Right lobe of liver (tissue), 6 donors: ENCODE data around the gene CHN1. TPM values are rescaled to one million over a fixed set of nuclear protein-coding genes. Genes with fewer than 3 reads are reported as not detected.

ENCODE experiments used
- ATAC-seq, 4 donors: fragments of 200-7000 bp; cut with Tn5 transposase; one replicate each; pipeline ENCODE4 v1.9.1; 2020; ENCODE audit warnings: mild to moderate bottlenecking in 4 of 4, moderate library complexity in 4 of 4
- DNase-seq, 3 donors: peaks; one replicate each; pipeline ENCODE4 v3.0.0-alpha.2; 2020
- H3K27ac ChIP-seq, 3 donors: fragments of 200-600 bp; one replicate each; pipeline ENCODE4 v1.8.0; 2022
- H3K27me3 ChIP-seq, 2 donors: fragments of 200-600 bp; one replicate each; pipeline ENCODE4 v1.8.0; 2022
- H3K36me3 ChIP-seq, 4 donors: fragments of 200-600 bp; sonication (generic) in 1 of 4; one replicate each; pipeline versions ENCODE4 v1.5.1 to v1.8.0; 2017 to 2022; ENCODE audit warnings: control low read depth in 1 of 4
- H3K4me1 ChIP-seq, 4 donors: fragments of 200-600 bp; sonication (generic) in 1 of 4; one replicate each; pipeline versions ENCODE4 v1.5.1 to v1.8.0; 2017 to 2022; ENCODE audit warnings: control low read depth in 1 of 4
- H3K4me3 ChIP-seq, 3 donors: fragments of 200-600 bp; one replicate each; pipeline ENCODE4 v1.8.0; 2022
- H3K9me3 ChIP-seq, 4 donors: fragments of 200-600 bp; sonication (generic) in 1 of 4; one replicate each; pipeline versions ENCODE4 v1.5.1 to v1.8.0; 2017 to 2022; ENCODE audit warnings: control low read depth in 1 of 4
- CTCF ChIP-seq, 4 donors: fragments of 200-600 bp in 3 of 4; fragments of 450-650 bp in 1 of 4; IDR thresholded peaks; one replicate each; pipeline versions ENCODE4 v1.5.1 to v1.8.0; 2016 to 2022; ENCODE audit warnings: antibody characterized with exemption in 4 of 4, mild to moderate bottlenecking in 2 of 4
- POLR2A ChIP-seq: fragments of 450-650 bp; IDR thresholded peaks from one replicate; pipeline ENCODE4 v1.6.1; 2017; ENCODE audit warnings: antibody characterized with exemption, mild to moderate bottlenecking
- WGBS: methylation state at CpG from one replicate; pipeline ENCODE4 v1.1.6; 2018; ENCODE audit warnings: low coverage, low lambda C conversion rate; ENCODE audit not compliant: insufficient coverage; ENCODE audit errors: missing lambda C conversion rate; 5-methylcytosine and 5-hydroxymethylcytosine counted together
- intact Hi-C, 2 donors: fragments of 100-400 bp; cut with DNase I; formaldehyde crosslinking; loops; one replicate each; pipeline versions ENCODE4 v1.11.2 to v1.14.1; 2022
- total RNA-seq, 6 experiments: library from RNA; depleted of rRNA in 2 of 6; stranded (reverse); fragments of >200 nt in 2 of 6; fragmentation: NEBNext Ultra II Directional in 3 of 6; extraction: Animal tissue kit (Norgen Biotek cat#: 25700) in 3 of 6; gene quantifications; one replicate each; pipeline versions ENCODE4 v1.1.0 to v1.2.4, GENCODE V29; 2016 to 2023
- donor health status: DM: no; HTN: yes; CAD: no.
- donor health status: DM: no; HTN: no; CAD: no.
- donor health status: DM: no; HTN: no; CAD: no.
- donor health status: DM: no; HTN: yes; CAD: no.
- donor health status: DM: no; HTN: yes; CAD: no.

Gene CHN1
- total RNA-seq, 6 experiments from 2014 or later = 1.0 to 2.8 (median 1.4) TPM

GRCh38 chr2:174784316-174784715, 220.9 kb downstream of the CHN1 start:
- no peaks in the 10 kb centered on the region for H3K9me3 ChIP-seq
- intact Hi-C loops = no loop called here
- ATAC-seq = no peak
- no peaks in the 10 kb centered on the region for H3K27me3 ChIP-seq
- DNase-seq = no peak
- no peak overlapping the region for H3K4me3 ChIP-seq
- WGBS = 72% methylated on average over 5 of the region's 7 CpGs
- TF ChIP-seq POLR2A = no peak
- no peak for TF ChIP-seq CTCF (IDR thresholded peaks at IDR 0.05)
- H3K4me1 ChIP-seq = no peaks in the 10 kb centered on the region
- no peaks in the 10 kb centered on the region for H3K36me3 ChIP-seq
- no peak overlapping the region for H3K27ac ChIP-seq

GRCh38 chr2:174781996-174782395, 223.2 kb downstream of the CHN1 start:
- intact Hi-C loops = no loop called here
- no peaks in the 10 kb centered on the region for H3K4me1 ChIP-seq
- H3K9me3 ChIP-seq = no peaks in the 10 kb centered on the region
- ATAC-seq = no peak
- no peak overlapping the region for H3K4me3 ChIP-seq
- WGBS = 44% methylated on average over 3 of the region's 11 CpGs
- TF ChIP-seq POLR2A (no peak), CTCF (IDR thresholded peaks at IDR 0.05) (no peak)
- no peaks in the 10 kb centered on the region for H3K27me3 ChIP-seq
- H3K36me3 ChIP-seq = no peaks in the 10 kb centered on the region
- H3K27ac ChIP-seq = no peak overlapping the region
- DNase-seq = no peak

- 86% methylated on average over 7 of the region's 9 CpGs for WGBS
- TF ChIP-seq CTCF (IDR thresholded peaks at IDR 0.05) (no peak), POLR2A (no peak)
- Histone ChIP-seq H3K4me1 (no peaks in the 10 kb centered on the region), H3K27ac (no peak overlapping the region), H3K36me3 (no peaks in the 10 kb centered on the region), H3K9me3 (no peaks in the 10 kb centered on the region), H3K4me3 (no peak overlapping the region), H3K27me3 (no peaks in the 10 kb centered on the region)
- intact Hi-C loops = no loop called here
- DNase-seq (no peak), ATAC-seq (no peak)
These were observed 223.9 kb downstream of the CHN1 start for GRCh38 chr2:174781298-174781697.

- ATAC-seq (no peak), DNase-seq (no peak)
- Histone ChIP-seq H3K27me3 (no peaks in the 10 kb centered on the region), H3K4me3 (no peak overlapping the region), H3K4me1 (no peaks in the 10 kb centered on the region), H3K27ac (no peak overlapping the region), H3K9me3 (no peaks in the 10 kb centered on the region), H3K36me3 (no peaks in the 10 kb centered on the region)
- intact Hi-C loops = no loop called here
- WGBS = 68% methylated on average over 5 of the region's 7 CpGs
- TF ChIP-seq POLR2A = no peak
- TF ChIP-seq CTCF (IDR thresholded peaks at IDR 0.05) = no peak
These were observed 224.3 kb downstream of the CHN1 start for GRCh38 chr2:174780856-174781255.

- Histone ChIP-seq H3K27ac (no peak overlapping the region), H3K4me3 (no peak overlapping the region), H3K27me3 (no peaks in the 10 kb centered on the region), H3K9me3 (no peaks in the 10 kb centered on the region), H3K36me3 (no peaks in the 10 kb centered on the region), H3K4me1 (no peaks in the 10 kb centered on the region)
- TF ChIP-seq POLR2A (no peak), CTCF (IDR thresholded peaks at IDR 0.05) (no peak)
- ATAC-seq = no peak
- WGBS = 68% methylated on average over 4 of the region's 5 CpGs
- intact Hi-C loops = no loop called here
- DNase-seq = no peak
These were observed 224.9 kb downstream of the CHN1 start for GRCh38 chr2:174780191-174780840.
